PC-3 (cell line): ENCODE measurements around the gene RBM33.

Experiments used
- EZH2 ChIP-seq: fragments of 300-600 bp; sonication (generic); IDR thresholded peaks from one replicate; pipeline ENCODE4 v1.6.1; 2017; ENCODE audit warnings: antibody characterized with exemption, mild to moderate bottlenecking, low read length; ENCODE audit not compliant: unreplicated experiment
- TF ChIP-seq, protein P1 (sequence below): fragments of 300-600 bp; sonication (generic); conservative IDR thresholded peaks from 2 replicates; pipeline ENCODE4 v1.5.1; 2017; ENCODE audit warnings: antibody characterized with exemption, low read depth, mild to moderate bottlenecking, low read length

DNA sequence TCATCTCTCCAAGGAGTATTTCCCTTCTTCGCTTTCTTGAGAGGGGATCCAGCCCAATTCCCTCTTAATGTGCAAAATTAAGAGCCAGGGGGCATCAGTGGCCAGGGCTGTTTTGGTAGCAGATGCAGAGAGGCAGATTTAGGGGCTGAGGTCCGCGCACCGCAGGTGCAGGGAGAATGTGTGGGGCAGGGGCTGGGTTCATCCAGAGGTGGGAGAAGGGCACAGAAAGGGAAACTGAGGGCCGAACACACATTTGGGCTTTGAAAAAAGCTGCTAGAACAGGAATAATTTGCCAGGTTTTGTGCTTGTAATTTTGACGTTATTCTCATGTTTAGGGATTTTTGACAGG lies 174.3 kb downstream of the RBM33 start:
- TF ChIP-seq, protein P1, sequence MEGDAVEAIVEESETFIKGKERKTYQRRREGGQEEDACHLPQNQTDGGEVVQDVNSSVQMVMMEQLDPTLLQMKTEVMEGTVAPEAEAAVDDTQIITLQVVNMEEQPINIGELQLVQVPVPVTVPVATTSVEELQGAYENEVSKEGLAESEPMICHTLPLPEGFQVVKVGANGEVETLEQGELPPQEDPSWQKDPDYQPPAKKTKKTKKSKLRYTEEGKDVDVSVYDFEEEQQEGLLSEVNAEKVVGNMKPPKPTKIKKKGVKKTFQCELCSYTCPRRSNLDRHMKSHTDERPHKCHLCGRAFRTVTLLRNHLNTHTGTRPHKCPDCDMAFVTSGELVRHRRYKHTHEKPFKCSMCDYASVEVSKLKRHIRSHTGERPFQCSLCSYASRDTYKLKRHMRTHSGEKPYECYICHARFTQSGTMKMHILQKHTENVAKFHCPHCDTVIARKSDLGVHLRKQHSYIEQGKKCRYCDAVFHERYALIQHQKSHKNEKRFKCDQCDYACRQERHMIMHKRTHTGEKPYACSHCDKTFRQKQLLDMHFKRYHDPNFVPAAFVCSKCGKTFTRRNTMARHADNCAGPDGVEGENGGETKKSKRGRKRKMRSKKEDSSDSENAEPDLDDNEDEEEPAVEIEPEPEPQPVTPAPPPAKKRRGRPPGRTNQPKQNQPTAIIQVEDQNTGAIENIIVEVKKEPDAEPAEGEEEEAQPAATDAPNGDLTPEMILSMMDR: no peak
- no peak for TF ChIP-seq EZH2
